GM12892 (cell line): ENCODE data around the gene PVALB.

ENCODE experiments used
- DNase-seq: peaks from one replicate; pipeline ENCODE4 v3.0.0; 2011; ENCODE audit not compliant: insufficient read length
- FAIRE-seq: peaks from 2 replicates; lab custom pipeline; 2011; peaks lifted over from hg19 to GRCh38; lab: Jason Lieb, UNC
- POLR2A ChIP-seq: IDR thresholded peaks from 2 replicates; pipeline ENCODE4 v1.6.1; 2011; ENCODE audit warnings: low read depth, low read length, control low read depth
- POLR2AphosphoS5 ChIP-seq: IDR thresholded peaks from 2 replicates; pipeline ENCODE4 v1.6.1; 2011; ENCODE audit warnings: low read depth, low read length, control low read depth
- TAF1 ChIP-seq: IDR thresholded peaks from 2 replicates; pipeline ENCODE4 v1.6.1; 2011; ENCODE audit warnings: low read depth, mild to moderate bottlenecking, control low read depth, low read length, borderline replicate concordance

The PVALB gene

GRCh38 chr22:36778020-36778419, 38.8 kb downstream of the PVALB start:
- no peak for FAIRE-seq
- no peak for DNase-seq
- TF ChIP-seq POLR2A = no peak
- TF ChIP-seq POLR2AphosphoS5 = no peak
- no peak for TF ChIP-seq TAF1

- FAIRE-seq (peak; percentile 5), DNase-seq (no peak)
- TF ChIP-seq POLR2A (no peak), POLR2AphosphoS5 (no peak), TAF1 (no peak)
These were observed 40.1 kb downstream of the PVALB start for GRCh38 chr22:36776722-36777121.

DNA sequence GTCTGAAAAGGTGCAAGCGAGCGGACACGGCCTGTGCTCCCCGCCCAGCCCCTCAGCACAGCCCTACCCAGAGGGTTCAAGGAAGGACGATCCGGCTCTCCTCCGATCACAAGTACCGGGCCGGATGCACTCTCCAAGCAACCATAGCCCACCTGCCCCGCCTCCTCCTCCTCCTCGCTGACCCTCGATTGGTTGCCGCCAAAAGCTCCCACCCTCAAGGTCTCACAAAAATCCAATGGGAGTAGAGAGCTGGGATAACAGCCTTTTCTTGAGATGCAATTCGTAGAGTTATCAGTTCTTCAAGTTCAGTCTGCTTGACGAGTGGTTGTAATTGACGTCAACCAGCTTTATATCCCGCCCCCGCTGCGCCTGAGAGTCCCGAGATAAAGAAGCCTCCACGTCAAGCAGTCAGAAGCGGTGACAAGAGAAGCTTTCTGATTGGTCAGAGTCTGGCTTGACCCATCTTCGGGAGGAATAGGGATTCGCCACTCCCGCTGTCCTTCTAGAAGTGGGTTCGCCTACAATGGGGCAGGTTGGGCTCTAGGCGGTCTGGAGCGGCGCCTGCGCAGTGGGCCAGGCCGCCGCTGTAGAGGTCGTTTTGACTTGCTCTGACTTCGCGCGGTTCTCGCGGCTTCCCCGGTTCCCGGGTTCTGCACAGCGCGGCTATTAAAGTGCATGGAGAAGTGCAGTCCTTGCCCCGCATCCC, 40.7 kb downstream of the PVALB start, which contains the start of gene IFT27:
IFT27 (minus strand) TSS at position 156 of the 706 bp plus-strand sequence. CDS start 412 bp downstream, outside the sequence.
- TF ChIP-seq TAF1 (no peak), POLR2A (peak; percentile 67), POLR2AphosphoS5 (peak; percentile 36; the same call in 1 of the 2 replicates)
- DNase-seq = peak; percentile 97
- peak; percentile 100 for FAIRE-seq

GRCh38 chr22:36775586-36775963, 41.3 kb downstream of the PVALB start:
- FAIRE-seq = no peak
- TF ChIP-seq TAF1 (no peak), POLR2AphosphoS5 (no peak), POLR2A (no peak)
- DNase-seq = no peak

DNA sequence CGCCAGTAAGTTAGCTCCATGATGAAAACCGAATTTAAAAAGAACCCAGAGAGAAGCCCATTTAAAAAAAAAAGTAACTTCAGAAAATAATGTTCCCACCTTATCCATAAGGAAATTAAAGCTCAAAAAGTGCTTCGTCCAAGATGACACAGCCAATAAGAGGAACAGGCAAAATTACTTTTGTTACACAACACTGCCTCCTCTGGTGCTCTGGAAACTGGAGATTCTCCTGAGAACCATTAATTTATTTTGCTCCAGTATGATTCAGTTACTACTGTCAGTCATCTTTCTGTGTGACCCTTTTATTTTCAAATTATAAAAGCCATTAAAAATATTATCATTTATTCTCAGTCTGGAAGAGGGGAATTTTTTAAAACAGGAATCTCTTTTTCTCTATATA, 42.9 kb downstream of the PVALB start:
- TF ChIP-seq POLR2AphosphoS5 (no peak), TAF1 (no peak)
- no peak for FAIRE-seq
- DNase-seq = no peak

DNA sequence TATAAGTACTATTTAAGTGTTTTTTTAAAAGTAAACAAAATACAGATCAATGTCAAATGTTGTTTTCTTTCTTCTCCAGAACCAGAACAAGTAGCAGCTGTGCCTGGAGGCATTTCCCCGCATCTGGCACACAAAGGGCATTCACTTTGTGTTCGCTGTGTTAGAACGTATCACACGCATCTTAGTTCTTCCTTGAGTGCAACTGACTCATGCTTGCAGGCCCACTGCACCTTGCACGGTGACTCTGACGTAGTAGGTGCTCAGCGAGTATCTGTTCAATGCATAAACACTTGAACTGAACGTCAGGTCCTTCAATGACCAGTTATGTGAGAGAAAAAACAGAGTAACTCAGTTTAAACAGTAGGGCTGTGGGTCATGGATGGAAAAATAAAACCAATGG, 44.4 kb downstream of the PVALB start:
- no peak for FAIRE-seq
- no peak for TF ChIP-seq POLR2AphosphoS5
- TF ChIP-seq TAF1 = no peak
- TF ChIP-seq POLR2A = no peak
- no peak for DNase-seq

DNA sequence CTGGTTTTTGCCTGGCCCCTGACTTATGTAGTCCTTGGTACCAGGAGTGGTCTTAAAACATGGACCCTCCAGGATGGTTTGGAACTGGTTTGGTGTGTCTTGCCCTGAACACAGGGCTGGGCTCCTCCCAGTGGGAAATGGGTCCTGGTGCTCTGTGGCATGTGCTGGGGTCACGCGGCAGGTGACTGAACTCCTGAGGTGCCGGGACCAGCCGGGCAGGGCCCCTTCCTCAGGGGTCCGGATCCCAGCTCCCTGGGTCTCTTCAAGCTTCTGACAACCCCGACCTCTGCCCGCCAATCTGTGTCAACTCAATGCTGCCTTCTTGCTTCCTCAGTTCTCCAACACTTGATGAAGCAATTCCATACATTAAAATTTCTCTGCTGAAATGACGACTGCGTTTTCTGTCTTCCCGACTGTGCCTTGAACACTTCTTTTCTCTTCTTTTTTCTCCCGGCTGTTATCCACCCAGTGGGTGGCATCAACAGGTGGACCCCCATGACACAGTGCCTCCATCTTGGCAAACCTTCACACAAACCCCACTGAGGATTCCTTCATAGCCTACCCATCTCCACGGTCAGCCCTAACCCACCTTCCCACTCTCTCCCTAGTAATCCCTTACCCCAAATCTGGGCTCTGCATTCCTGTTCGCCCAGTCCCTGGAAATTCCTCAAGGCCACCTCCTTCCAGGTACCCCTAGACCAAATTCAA, 45.3 kb downstream of the PVALB start:
- TF ChIP-seq TAF1 (no peak), POLR2A (no peak), POLR2AphosphoS5 (no peak)
- FAIRE-seq (no peak), DNase-seq (no peak)

DNA sequence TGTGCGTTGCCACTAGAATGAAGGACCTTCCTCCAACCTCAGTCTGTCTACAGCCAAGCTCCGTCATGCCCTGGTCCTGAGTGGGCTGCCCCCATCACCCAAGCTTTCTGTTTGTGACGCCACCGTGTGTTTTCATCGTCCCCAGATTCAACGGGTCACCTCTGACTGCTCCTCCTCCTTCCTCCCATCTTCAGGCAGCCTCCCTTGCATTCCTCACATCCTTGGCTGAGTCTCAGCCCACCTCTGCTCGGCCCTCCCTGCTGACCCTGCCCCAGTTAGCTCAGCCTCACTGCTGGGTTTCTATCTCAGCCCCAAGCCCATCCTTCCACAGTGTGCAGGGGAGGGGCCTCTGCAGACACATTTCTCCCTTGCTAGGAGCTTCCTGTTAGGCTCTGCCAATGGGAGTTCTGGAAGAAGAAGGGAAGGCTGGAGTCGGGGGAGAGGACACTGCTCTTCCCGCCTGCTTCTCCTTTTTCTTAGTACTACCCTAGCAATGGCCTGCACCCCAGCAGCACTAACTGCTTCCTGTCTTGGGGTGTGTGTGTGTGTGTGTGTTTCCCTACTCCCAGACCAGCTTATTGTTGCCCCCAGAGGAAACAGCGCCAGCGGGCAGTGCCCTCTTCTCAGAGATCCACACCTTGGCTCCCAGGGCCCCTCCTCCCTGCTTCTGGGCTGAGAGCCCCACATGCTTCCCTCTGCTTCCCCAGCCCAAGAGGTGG, 46.2 kb downstream of the PVALB start:
- DNase-seq (no peak), FAIRE-seq (no peak)
- TF ChIP-seq POLR2AphosphoS5 (no peak), TAF1 (no peak), POLR2A (no peak)

- DNase-seq = no peak
- FAIRE-seq = no peak
These were observed 47.0 kb downstream of the PVALB start for GRCh38 chr22:36769541-36770512.

DNA sequence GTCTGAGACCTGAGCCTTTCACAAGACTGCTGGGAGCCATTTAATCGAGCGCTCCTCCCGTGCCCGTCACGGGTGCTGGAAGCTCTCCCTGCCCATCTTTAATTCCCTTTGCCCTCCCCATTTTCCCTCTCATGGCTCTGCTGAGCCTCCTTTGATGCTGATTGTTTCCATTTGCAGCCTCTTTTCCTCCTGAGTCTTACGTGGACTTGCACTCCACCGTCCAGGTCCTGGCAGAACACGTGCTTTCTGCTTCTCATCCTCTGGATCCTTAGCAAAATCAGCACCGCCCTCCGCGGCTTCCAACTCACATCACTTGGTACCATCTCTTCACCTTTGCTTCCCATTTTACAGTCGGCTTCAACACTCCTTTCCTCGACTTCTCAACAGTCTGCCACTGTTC, 48.2 kb downstream of the PVALB start:
- TF ChIP-seq POLR2AphosphoS5 (no peak), TAF1 (no peak), POLR2A (no peak)
- FAIRE-seq (no peak), DNase-seq (no peak)

More at GRCh38 chr22:36769541-36770512, 47.0 kb downstream of the PVALB start:
- TF ChIP-seq POLR2A (no peak), TAF1 (no peak), POLR2AphosphoS5 (no peak)
